ENCODE results near the gene TTC19.

The TTC19 gene

DNA sequence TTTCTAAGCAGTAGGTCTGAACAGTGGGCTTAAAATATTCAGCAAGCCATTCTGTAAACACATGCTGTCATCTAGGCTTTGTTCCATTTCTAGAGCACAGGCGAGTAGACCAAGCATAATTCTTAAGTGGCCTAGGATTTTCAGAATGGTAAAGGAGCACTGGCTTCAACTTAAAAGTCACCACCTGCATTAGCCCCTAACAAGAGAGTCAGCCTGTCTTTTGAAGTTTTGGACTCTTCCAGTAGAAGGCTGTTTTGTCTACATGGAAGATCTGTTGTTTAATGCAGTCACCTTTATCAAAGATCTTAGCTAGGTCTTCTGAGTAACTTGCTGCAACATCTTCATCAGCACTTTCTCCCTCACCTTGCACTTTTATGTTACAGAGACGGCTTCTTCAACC is 36.6 kb downstream of the TTC19 start:
- DNase-seq (ENCODE audit: extremely low read depth, low read depth) = no peak
- TF ChIP-seq, protein P1, sequence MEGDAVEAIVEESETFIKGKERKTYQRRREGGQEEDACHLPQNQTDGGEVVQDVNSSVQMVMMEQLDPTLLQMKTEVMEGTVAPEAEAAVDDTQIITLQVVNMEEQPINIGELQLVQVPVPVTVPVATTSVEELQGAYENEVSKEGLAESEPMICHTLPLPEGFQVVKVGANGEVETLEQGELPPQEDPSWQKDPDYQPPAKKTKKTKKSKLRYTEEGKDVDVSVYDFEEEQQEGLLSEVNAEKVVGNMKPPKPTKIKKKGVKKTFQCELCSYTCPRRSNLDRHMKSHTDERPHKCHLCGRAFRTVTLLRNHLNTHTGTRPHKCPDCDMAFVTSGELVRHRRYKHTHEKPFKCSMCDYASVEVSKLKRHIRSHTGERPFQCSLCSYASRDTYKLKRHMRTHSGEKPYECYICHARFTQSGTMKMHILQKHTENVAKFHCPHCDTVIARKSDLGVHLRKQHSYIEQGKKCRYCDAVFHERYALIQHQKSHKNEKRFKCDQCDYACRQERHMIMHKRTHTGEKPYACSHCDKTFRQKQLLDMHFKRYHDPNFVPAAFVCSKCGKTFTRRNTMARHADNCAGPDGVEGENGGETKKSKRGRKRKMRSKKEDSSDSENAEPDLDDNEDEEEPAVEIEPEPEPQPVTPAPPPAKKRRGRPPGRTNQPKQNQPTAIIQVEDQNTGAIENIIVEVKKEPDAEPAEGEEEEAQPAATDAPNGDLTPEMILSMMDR (IDR thresholded peaks at IDR 0.05; ENCODE audit: low read depth, low read length) = no peak

DNA sequence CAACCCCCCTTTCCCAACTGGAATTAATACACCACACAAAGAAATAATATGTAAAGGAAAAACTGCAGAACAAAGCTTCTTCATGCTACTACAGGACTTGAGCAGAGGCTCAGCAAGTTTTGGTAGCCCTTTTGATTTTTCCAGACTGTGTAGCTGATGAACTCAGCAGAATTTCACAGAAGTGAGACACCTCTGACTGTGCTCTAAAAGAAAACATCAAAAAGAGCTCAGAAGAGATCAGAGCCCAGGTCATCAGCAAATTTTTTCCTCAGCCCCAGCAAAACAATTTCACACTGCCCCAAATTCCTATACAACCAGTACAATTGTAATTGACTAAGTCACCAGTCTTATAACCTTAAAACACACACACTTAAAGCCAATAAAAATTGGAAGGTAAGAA is 38.0 kb downstream of the TTC19 start:
- DNase-seq (ENCODE audit: extremely low read depth, low read depth) = no peak
- TF ChIP-seq, protein P1 (IDR thresholded peaks at IDR 0.05; ENCODE audit: low read depth, low read length) = no peak

DNA sequence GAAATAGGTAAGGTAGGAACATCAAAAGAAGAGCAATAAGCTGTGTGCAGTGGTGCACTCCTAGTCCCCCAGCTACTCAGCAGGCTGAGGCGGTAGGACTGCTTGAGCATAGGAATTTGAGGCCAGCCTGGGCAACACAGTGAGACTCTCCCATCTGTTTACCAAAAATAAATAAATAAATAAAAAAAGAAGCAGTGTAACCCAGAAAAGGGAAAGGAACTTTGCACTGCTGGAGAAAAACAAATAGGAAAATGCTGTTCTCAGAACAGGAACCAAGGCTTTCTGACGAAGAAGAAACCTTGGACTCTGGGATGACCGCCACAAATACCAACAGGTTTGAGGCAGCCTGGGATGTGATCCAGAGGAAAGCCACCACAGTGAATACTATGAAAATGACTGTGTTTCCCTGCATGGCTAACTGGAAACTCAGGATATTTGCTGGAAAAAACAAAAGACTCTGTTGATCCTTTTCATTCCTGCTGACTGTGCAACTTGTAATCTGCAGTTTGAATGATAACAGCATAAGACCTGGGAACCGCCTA is 41.2 kb downstream of the TTC19 start:
- TF ChIP-seq, protein P1 (IDR thresholded peaks at IDR 0.05; ENCODE audit: low read depth, low read length) = no peak
- DNase-seq (ENCODE audit: extremely low read depth, low read depth) = peak; percentile 35

DNA sequence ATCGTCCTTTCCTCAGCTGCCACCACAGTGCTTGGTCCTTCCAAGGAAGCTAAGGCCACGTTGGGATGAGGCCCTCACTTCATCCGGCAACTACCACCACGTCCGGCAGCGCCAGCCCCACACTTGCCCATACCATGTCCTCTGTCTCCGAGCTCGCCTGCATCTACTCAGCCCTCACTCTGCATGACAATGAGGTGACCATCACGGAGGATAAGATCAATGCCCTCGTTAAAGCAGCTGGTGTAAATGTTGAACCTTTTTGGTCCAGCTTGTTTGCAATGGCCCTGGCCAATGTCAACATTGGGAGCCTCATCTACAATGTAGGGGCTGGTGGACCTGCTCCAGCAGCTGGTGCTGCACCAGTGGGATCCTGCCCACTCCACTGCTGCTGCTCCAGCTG is 44.9 kb downstream of the TTC19 start:
- TF ChIP-seq, protein P1 (IDR thresholded peaks at IDR 0.05; ENCODE audit: low read depth, low read length) = no peak

DNA sequence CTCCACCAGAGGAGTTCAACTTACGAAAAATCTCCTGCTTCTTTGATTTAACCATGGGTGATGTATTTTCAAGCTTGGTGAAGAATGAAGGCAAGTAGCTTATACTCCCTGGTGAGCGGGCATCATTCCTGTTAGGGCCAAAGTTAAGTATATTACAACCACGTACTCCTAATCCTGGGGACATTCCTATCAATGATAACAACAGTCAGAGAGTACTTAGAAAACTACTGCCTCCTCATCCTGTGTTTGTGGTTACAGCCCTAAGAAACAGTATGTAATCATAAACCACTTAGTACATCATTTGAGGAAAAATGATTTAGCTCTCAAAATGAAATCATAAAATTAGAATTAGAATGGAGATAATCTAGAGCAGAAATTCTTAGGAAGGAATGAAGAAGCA is 47.3 kb downstream of the TTC19 start:
- TF ChIP-seq, protein P1 (IDR thresholded peaks at IDR 0.05; ENCODE audit: low read depth, low read length) = no peak
- DNase-seq (ENCODE audit: extremely low read depth, low read depth) = no peak

More for the DNA sequence above, 44.9 kb downstream of the TTC19 start:
- DNase-seq (ENCODE audit: extremely low read depth, low read depth) = no peak

DNA sequence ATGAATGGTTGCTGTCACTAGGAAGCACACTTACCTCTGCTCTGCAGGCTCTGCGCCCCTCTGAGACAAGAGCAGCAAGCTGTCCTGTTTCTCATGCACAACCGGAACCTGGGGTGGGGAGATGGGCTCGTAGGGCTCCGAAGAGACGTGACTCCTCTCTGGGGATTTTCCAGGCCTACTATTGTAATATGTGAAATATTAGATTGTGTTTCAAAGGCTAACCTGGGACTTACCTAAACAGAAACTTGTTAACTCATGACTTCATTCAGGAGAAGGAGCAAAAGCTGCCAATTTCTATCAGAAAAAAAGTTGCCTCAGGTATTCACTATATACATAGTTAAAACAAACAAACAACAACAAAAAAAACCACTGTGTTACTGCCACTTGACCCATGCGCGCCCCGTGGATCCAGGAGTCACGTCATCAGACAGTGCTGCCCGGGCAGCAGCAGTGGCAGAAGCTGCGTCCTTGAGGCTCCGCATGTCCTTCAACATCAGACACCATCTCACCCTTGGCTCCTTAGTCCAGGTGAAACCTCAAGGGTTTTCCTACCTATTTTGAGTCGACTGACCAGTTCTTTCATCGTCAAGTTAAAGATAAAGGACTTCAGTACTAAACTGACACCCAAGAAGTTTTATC is 49.3 kb downstream of the TTC19 start:
- DNase-seq (ENCODE audit: extremely low read depth, low read depth) = no peak
- TF ChIP-seq, protein P1 (IDR thresholded peaks at IDR 0.05; ENCODE audit: low read depth, low read length) = no peak

DNA sequence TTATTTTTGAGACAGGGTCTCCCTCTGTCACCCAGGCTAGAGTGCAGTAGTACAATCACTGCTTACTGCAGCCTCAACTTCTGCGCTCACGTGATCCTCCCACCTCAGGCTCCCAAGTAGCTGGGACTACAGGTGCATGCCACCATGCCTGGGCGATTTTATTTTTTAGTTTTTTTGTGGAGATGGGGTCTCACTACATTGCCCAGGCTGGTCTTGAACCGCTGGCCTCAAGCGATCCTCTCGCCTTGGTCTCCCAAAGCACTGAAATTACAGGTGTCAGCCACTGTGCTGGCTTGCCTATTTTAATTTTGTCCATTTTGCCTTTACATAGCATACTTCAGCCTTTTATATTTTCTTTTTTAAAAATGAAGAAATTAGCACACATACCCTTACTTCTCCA is 51.2 kb downstream of the TTC19 start:
- DNase-seq (ENCODE audit: extremely low read depth, low read depth) = no peak
- TF ChIP-seq, protein P1 (IDR thresholded peaks at IDR 0.05; ENCODE audit: low read depth, low read length) = no peak

Measured in AG09319 (cell line).